IPS DF 19.7 (cell line): ENCODE measurements around the gene HYKK.
"Not testable (repeated sequence)": the region's sequence is repeated elsewhere in the genome, so short reads cannot be mapped to it uniquely, and the experiment has no call there.

ENCODE experiments used
- DNase-seq: peaks from one replicate; pipeline ENCODE4 v3.0.0-alpha.2; 2013; ENCODE audit warnings: low read depth, low spot score

HYKK gene

DNA sequence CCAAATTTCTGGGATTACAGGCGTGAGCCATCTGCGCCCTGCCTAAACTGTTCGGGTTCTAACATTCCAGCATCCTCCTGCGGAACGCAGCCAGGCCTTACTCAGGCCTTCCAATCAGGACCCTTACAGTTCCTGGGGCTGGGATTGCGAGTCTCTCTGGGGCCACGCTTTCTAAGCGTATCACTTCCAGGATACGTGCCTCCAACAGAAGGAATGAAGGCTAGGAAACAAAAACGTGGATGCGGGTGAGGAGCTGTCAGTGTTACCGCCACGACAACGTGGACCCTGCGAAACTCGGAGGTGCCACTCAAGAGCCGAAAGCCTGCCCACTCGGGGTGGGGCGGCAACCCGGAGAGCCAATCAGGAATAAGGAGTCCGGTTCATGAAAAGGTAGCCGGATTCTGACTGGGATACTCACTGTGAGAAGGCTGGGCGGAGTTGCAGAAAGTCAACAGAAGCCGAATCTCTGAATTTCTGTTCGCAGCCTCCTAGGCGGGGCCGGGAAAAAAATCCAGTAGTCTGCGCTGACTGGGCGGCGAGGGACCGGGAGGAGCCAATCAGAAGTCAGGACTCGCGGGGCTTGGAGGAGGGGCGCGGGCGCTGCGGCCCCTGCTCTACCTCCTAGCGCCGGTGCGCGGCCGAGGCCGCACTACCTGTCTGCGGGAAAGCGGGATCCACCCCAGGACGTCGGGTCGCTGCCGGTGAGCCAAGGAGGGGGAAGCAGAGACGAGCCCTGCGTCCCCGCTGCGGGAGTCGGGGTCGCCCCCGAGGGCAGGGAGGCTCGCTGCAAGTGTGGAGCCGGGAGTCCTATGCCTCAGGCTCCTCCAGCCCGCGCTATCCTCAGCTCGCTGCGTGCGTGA is at the start of gene HYKK:
TSS of gene HYKK (plus strand) at position 607 of the 860 bp plus-strand sequence. CDS start 5,512 bp downstream, outside the sequence.
- peak; percentile 96 for DNase-seq

DNA sequence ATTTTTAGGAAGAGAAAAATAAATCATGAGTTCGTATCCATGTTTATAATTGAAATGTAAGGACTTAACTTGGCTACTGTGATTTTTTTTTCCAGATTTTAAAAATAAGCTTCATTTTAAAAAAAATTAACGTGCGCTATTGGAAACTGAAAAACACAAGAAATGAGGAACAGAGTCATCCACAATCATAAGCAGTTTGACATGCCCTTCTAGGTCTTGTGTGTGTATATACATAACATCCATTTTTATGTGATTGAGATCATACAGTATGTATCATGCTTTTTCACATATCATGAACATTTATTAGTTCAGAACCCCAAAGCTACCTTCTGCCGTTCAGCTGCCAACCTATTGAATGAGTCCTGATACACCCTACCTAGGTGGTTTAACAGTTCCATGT is 46.6 kb upstream of the HYKK start:
- DNase-seq = no peak

GRCh38 chr15:78461171-78461888 is 46.0 kb upstream of the HYKK start:
- DNase-seq = no peak

GRCh38 chr15:78469031-78469430 is 38.3 kb upstream of the HYKK start:
- DNase-seq = no peak

DNA sequence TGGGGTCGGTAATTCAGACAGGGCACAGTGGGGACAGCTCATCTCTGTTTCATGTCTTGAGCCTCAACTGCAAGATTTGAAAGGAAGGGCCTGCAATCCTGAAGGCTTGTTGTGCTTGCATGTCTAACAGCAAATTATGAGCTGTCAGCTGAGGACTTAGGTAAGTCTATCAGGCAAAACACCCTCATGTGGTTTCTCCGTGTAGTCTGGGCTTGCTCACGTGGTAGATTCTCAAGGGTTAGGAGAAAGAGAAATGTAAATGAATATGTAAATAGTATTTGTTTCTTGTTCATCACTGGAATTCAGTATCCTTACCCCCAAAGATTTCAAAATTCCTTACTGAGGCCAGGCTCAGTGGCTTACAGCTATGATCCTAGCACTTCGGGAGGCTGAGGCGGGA is 30.1 kb upstream of the HYKK start:
- no peak for DNase-seq

- DNase-seq = no peak
Measured at GRCh38 chr15:78479650-78480049, 27.7 kb upstream of the HYKK start.

DNA sequence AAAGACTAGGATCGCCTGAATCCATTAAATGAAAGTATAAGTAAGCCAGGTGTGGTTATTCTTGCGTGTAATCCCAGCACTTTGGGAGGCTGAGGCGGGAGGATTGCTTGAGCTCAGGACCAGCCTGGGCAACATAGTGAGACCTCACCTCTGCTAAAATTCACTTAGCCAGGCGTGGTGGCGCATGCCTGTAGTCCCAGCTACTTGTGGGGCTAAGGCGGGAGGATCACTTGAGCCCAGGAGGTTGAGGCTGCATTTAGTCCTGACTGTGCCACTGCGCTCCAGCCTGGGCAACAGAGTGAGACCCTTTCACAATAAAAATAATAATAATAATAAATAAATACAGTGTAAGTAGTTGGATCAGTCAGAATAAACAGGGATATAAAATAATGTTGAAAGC is 25.5 kb upstream of the HYKK start:
- DNase-seq = no peak

GRCh38 chr15:78492872-78493271 is 14.5 kb upstream of the HYKK start:
- DNase-seq = no peak

- no peak for DNase-seq
Measured at GRCh38 chr15:78501857-78502256, 5.5 kb upstream of the HYKK start.

DNA sequence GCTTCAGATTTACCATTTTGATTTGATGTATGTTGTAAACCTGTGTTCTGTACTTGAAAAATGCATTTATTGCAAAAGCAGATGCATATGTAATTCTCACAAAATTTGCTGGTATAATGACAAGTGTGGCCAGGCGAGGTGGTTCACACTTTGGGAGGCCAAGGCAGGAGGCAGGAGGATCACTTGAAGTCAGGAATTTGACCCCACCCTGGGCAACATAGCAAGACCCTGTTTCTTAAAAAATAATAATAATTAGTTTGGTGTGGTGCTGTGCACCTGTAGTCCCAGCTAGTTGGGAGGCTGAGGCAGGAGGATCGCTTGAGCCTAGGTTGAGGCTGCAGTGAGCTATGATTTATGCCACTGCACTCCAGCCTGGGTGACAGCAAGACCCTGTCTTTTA is 4.7 kb upstream of the HYKK start:
- no peak for DNase-seq

DNA sequence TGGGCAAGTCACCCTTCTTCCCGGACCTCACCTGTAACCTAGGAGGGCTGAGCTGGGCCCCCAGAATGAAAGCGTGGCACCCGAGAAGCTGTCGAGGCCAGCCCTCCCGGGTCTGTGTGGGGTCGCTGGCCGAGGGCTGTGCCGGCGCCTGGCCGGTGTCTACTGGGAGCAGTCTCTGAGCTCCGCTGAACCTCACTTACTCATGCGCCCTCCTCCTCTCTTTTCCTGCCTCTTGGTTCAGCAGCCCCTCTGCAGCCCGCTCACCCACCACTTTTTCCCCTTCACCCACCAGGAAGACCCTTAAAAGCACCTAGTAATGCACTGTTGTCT is 419 bp downstream of the HYKK start:
- no peak for DNase-seq

GRCh38 chr15:78508272-78508671 is 895 bp downstream of the HYKK start:
- DNase-seq = no peak

DNA sequence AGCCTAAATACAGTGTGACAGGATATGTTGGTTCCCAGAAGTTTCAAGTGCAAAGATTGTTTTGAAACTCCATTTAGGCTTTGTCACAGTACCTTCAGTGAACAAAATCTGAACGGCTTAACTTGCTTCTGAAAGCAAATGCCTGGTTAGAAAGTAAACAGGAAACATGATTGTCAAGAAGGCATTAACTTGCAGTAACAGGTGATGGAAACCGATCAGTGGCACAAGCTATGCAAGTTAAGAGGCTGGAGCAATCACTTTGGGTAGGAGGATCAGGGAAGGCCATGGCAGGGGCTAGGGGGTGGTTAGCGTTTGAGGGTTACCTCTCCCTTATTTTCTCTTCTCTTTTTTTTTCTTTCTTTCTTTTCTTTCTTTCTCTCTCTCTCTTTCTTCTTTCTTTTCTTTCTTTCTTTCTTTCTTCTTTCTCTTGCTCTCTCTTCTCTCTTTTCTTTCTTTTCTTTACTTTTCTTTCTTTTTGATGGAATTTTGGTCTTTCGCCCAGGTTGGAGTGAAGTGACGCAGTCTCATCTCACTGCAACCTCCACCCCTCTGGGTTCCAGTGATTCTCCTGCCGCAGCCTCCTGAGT is 2.4 kb downstream of the HYKK start:
- no peak for DNase-seq

GRCh38 chr15:78520035-78520434 is 12.7 kb downstream of the HYKK start:
- DNase-seq = not testable (repeated sequence)

GRCh38 chr15:78524230-78524629 is 16.9 kb downstream of the HYKK start:
- no peak for DNase-seq

DNA sequence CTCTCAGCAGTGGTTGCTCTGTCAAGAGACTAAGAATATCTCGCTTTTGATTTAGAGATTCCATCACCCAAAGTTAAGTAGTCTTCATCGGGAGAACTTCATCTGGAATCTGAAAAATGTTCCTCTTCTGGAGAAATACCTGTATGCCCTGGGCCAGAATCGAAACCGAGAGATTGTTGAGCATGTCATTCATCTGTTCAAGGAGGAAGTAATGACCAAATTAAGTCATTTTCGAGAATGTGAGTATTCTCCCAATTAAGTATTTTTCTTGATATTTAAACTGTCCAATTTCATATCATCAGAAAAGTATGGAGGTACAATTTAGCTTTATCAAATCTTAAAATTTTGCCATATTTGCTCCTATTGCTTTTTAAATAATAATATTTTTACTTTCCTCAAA is 19.9 kb downstream of the HYKK start:
- DNase-seq = no peak

- no peak for DNase-seq
Measured at GRCh38 chr15:78533331-78533730, 26.0 kb downstream of the HYKK start.

DNA sequence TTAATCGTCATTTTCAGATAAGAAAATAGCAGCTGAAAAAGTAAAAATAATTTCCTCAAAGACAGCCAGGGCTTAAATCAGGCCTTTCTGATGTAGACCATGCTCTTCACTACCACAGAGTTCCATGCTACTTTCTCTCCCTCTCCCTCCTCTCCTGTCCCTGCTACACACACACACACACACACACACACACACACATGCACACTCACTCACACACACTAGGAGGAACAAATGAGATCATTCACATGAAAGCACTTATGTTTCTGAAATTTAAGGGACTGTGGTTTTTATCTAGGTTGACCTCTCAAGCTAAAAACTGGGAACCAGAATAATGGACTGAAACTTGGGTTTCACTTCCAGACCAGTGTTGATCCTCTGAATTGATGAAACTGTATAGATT is 28.8 kb downstream of the HYKK start:
- no peak for DNase-seq

DNA sequence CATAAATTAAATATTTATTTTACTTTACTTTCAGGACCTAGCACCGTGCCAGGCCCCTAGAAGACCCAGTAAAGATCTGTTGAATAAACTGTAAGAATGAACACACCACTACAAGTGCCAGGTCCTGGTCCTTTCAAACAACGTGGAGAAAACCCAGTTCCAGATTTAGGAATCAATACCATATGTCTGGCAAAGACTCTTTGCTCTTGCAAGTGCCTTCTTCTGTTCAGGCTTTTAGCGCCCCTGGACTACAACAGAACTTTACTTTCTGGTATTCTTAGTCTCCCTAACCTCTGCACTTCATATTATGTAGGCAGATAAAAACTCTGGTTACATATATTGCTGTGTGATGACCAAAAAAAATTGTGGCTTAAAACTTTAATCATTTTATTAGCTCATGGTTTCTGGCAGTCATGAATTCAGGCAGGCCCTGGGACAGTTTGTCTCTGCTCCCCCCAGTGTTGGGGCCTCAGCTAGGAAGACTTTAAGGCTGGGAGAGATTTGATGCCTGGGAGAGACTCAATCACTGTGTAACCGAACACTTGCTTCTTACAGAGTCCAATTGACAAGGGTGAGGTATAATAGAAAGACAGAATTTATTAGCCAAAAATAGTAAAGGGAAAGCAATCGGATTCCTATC is 30.0 kb downstream of the HYKK start:
- DNase-seq = no peak

GRCh38 chr15:78538358-78538757 is 31.0 kb downstream of the HYKK start:
- no peak for DNase-seq

DNA sequence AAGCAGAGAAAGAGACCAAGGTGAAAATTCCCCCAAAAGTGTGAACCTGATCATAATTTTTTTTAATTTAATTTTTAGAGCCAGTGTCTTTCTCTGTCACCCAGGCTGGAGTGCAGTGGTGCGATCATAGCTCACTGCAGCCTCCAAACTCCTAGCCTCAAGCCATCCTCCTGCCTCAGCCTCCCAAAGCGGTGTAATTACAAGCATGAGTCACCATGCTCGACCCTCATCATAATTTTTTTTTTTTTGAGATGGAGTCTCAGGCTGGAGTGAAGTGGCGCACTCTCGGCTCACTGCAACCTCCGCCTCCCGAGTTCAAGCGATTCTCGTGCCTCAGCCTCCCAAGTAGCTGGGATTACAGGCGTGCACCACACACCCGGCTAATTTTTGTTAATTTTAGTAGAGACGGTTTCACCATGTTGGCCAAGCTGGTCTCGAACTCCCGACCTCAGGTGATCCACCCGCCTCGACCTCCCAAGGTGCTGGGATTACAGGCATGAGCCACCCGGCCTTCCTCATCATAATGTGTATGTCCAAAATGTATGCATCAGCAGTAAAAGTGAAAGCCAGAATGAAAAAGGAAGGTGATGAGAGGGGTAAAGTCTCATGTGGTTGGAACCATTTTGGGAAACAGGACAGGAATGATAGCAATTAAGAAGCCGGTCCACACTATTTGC is 32.2 kb downstream of the HYKK start:
- not testable (repeated sequence) for DNase-seq
